GM15510 (cell line): ENCODE data around the gene AKNA.

Source experiments
- POLR2A ChIP-seq: IDR thresholded peaks from 3 replicates; pipeline ENCODE4 v1.6.1; 2011; ENCODE audit warnings: borderline replicate concordance; ENCODE audit not compliant: insufficient read length; ENCODE audit errors: extremely low read depth

Gene AKNA

DNA sequence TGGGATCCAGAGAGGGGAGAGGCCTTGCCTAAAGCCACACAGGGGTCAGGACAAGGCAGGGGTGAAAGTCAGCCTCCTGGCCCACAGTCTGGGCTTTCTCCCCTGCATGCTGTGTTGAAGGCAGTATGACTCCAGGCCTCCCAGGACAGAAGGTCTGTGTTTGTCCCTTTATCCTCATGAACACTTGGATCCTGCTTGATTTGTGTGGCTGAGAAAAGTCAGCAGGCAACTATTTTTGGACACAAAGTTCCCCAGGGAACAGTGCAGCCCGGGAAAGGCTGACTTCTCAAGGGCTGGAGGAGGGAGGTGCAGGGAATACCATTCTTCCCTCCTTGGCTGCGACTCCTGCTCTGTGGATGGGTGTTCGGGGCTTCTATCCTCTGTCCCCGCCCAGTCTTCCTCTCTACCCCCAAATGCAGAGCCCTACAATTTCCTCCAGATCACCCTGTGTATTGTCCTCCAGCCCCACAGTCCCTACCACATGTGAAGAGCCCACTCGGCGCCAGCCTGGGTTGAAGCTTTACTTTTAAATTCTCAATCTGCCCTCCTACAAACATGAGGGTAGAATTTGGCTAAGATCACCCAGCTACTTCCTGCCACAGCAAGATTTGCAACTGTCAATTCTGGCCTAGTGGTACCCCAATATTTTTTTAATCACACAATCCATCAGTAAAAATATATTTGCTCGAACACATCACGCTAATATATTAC is 4.1 kb downstream of the AKNA start:
- TF ChIP-seq POLR2A, result no peak

GRCh38 chr9:114382699-114383520 is 4.9 kb downstream of the AKNA start:
- TF ChIP-seq POLR2A, result peak; percentile 48

DNA sequence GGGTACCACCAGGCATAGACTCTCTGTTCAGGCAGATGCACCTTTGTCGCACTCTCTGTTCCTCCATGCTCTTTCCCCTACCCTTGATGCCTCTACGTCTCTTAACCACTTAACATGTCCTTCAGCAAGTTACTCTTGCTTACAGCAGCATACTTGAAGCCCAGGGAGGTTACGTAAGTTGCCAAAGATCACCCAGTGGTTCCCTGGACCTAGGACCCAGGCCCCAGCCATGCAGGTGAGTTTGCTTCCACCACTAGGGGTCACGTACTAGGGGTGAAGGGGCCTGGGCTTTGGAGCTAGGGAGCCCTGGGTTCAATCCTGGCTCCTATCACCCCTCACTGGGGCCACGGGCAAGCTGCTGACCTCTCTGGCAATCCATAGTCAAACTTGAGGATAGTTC is 8.9 kb downstream of the AKNA start:
- no peak for TF ChIP-seq POLR2A

- TF ChIP-seq POLR2A, result no peak
These were observed 9.8 kb downstream of the AKNA start for GRCh38 chr9:114378016-114378415.

- no peak for TF ChIP-seq POLR2A
These were observed 11.0 kb downstream of the AKNA start for GRCh38 chr9:114376586-114377445.

DNA sequence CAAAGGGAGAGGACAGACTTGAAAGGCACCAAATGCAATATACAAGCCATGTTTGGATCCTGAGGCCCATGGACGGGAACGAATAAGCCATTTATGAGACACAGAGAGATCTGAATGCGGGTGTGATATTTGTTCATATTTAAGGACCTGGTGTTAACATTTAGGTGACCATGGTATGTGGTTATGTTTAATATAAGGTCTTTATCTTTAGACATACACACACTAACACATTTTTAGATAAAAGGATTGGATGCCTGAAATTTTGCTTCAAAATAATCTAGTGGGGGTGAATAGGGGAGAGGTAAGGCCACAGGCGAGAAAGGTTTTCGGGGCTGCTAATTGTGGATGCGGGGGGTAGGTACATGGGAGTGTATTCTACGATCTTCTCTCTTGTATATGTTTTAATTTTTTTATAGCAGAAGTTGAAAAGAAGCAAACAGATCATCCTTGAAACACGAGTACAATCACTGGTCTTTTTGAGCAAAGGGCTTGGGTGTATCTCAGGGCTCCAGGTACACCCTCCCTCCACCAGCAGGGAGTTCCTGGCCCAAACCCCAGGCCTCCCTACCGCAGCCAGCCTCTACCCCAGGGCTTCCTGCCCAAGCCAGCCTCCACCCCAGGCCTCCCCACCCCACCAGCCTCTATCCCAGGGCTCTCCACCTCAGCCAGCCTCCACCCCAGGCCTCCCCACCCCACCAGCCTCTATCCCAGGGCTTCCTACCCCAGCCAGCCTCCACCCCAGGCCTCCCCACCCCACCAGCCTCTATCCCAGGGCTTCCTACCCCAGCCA is 12.2 kb downstream of the AKNA start:
- TF ChIP-seq POLR2A, result no peak

DNA sequence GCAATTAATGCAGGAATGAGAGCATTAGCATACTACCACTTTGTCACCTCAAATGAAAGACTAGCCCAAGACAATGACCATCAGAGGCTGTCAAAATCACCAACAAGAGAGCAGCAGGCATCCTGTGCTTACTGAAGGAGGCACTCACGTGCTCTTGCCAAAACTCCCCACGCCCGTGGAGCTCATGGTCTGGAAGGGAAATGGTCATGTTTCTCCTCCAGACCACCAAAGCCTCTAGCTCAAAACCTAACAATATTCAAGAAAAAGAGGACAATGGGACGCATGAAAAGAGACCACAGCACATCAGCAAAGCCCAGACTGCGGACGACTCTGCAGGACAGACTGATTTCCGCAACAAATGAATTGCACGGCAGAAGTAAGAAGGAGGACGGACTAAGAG is 12.8 kb downstream of the AKNA start:
- TF ChIP-seq POLR2A, result no peak

- TF ChIP-seq POLR2A, result no peak
These were observed 13.6 kb downstream of the AKNA start for GRCh38 chr9:114373960-114374730.

GRCh38 chr9:114372921-114373448 is 14.8 kb downstream of the AKNA start:
- TF ChIP-seq POLR2A, result peak; percentile 45

DNA sequence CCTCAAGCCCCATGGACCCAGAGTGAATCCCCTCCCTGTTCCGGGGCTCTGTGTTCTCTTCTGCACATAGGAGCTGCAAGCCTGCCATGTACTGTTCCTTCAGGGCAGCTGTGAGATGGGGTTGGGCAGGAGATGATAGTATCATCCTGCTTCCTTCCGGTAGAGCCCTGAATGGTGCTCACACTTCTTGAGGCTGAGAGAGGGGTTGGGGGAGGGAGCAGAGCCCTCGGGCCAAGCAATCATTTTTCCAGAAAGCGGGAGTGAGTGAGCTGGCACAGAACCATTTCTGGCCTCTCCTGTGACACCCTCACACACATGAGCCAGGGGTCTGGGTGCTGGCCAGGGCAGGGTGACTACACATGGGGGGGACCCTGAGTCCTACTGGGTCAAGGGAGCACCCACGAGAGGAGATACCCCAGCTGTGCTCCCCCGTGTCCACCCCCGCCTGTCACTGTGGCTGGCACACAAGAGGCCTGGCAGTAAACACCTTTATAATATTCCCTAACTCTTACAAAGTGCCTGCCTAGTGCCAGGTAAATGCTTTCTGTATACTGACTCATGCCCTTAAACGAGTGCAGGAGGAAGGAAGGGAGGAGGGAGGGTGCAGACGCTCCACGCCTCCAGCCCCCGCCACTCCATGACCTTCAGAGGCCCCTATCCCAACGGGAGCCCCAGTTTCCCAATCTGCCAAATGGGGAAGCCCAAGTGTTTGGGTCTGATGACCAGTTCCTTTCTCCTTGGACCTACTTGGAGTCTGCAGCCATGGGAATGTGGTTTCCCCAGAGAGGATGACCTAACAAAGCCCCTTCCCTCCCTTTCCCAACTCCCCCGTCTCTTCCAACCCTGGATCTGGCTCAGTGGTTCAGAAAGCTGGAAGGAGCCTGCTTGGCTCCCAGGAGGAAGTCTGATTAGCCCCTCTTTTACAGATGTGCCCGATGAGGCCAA is 15.5 kb downstream of the AKNA start:
- peak; percentile 27 for TF ChIP-seq POLR2A

DNA sequence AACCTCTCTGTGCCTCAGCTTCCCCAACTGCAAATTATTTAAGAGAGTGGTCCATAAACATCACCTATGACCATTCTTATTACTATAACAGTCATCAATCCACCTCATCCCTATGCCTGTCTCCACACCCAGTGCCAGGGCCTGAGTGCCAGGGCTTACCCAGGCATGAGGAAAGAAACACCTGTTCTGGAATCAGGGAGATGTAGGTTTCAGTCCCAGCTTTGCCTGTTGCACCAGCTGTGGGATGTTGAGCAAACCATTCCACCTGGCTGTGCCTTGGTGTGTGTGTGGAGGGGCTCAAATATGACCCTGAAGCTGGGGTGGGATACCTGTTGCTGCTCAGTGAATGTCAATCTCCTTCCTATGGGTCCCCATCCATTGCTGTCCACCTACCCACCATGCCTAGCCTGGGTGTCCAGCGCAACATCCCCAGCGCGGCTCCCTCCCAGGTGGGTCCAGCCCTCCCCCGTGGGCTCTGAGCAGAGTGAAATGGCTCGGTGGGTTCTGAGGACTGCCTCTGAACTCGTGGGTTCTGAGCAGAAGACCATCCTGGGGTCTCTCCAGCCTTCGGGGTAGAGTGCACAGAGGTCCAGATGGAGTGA is 16.3 kb downstream of the AKNA start:
- TF ChIP-seq POLR2A, result no peak

DNA sequence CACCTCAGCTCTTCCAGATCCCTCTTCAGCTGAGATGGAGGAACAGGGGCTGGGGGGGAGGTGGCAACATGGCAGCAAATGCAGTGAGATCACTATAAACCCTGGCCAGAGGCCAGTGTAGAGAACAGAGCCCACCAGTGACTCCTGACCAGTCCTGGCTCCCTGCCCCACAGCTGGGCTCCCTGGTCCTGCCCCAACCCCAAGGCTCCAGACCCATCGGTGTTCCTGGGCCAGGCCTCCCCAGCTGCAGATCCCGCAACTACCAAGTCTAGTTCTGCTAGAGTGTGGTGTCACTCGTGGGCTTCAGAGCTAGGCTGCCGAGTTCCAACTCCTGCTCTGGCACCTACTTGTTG is 16.8 kb downstream of the AKNA start:
- no peak for TF ChIP-seq POLR2A
